HepG2 (cell line): ENCODE data around the gene L1CAM. TPM values are rescaled to one million over a fixed set of nuclear protein-coding genes. Genes with fewer than 3 reads are reported as not detected.
A peak's percentile ranks its signal among the peaks of the same experiment; 100 is the strongest.

ENCODE experiments used
- AGO2 ChIP-seq: fragments of 200-400 bp; formaldehyde crosslinking; optimal IDR thresholded peaks from 2 replicates; pipeline ENCODE3; 2017; ENCODE audit warnings: mild to moderate bottlenecking, low read depth, low read length, moderate library complexity
- ASH2L ChIP-seq: fragments of 300-600, 200-600 bp; sonication (generic); IDR thresholded peaks from 2 replicates; pipeline ENCODE4 v1.7.0; 2017; ENCODE audit warnings: low read depth, mild to moderate bottlenecking, moderate library complexity, mixed read lengths, low read length; ENCODE audit not compliant: insufficient read length
- CBX2 ChIP-seq, 2 experiments: fragments of 200-600 bp in 1 of 2; sonication (generic); formaldehyde crosslinking in 1 of 2; IDR thresholded peaks; 2 replicates each; pipeline versions ENCODE4 v1.7.0 to v1.8.1; 2018 to 2022; ENCODE audit warnings: low read depth in 2 of 2, low read length in 1 of 2, mild to moderate bottlenecking in 1 of 2, missing genetic modification reagents in 1 of 2
- CHD4 ChIP-seq: fragments of 200-600 bp; sonication (generic); IDR thresholded peaks from 2 replicates; pipeline ENCODE4 v1.7.0; 2017; ENCODE audit warnings: mild to moderate bottlenecking, low read length, borderline replicate concordance
- CREBL2 ChIP-seq: sonication (generic); formaldehyde crosslinking; IDR thresholded peaks from 2 replicates; pipeline ENCODE4 v1.8.1; 2023; ENCODE audit warnings: missing genetic modification reagents, mild to moderate bottlenecking, borderline replicate concordance
- ERF ChIP-seq: IDR thresholded peaks from 2 replicates; pipeline ENCODE4 v1.6.1; 2018; ENCODE audit warnings: missing biosample characterization, missing genetic modification reagents
- GATAD2A ChIP-seq: IDR thresholded peaks from 2 replicates; pipeline ENCODE4 v1.6.1; 2016
- IKZF1 ChIP-seq: fragments of 450-650 bp; IDR thresholded peaks from 2 replicates; pipeline ENCODE4 v1.7.1; 2016
- JUND ChIP-seq: sonication (generic); formaldehyde crosslinking; IDR thresholded peaks from 2 replicates; pipeline ENCODE4 v1.8.0; 2022; ENCODE audit warnings: mild to moderate bottlenecking, missing genetic modification reagents
- KDM3A ChIP-seq: IDR thresholded peaks from 2 replicates; pipeline ENCODE4 v1.6.1; 2018; ENCODE audit warnings: low read depth, missing compliant biosample characterization
- PAF1 ChIP-seq: IDR thresholded peaks from 2 replicates; pipeline ENCODE4 v1.6.1; 2016; ENCODE audit warnings: missing genetic modification reagents, missing compliant biosample characterization
- RBAK ChIP-seq: sonication (generic); formaldehyde crosslinking; IDR thresholded peaks from 2 replicates; pipeline ENCODE4 v1.5.1; 2020; ENCODE audit warnings: mild to moderate bottlenecking, missing genetic modification reagents
- RBFOX2 ChIP-seq: fragments of 200-400 bp; formaldehyde crosslinking; IDR thresholded peaks from 2 replicates; pipeline ENCODE4 v1.6.1; 2017; ENCODE audit warnings: low read depth, mild to moderate bottlenecking, low read length
- SMC3 ChIP-seq: IDR thresholded peaks from 2 replicates; pipeline ENCODE4 v1.6.1; 2011; ENCODE audit warnings: low read length, improper control_type of control experiment
- SRSF9 ChIP-seq: fragments of 200-400 bp; formaldehyde crosslinking; IDR thresholded peaks from 2 replicates; pipeline ENCODE4 v1.6.1; 2018; ENCODE audit warnings: borderline replicate concordance, mild to moderate bottlenecking, low read depth, low read length; ENCODE audit not compliant: insufficient read depth, poor library complexity, severe bottlenecking
- TFAP4 ChIP-seq: sonication (generic); IDR thresholded peaks from 2 replicates; pipeline ENCODE4 v1.6.1; 2016; ENCODE audit warnings: low read depth, borderline replicate concordance
- ZFP36 ChIP-seq: fragments of 150-350 bp; IDR thresholded peaks from 2 replicates; pipeline ENCODE4 v1.6.1; 2018; ENCODE audit warnings: borderline replicate concordance, low read length, low read depth; ENCODE audit not compliant: partially characterized antibody
- ZFP37 ChIP-seq: sonication (generic); formaldehyde crosslinking; IDR thresholded peaks from 2 replicates; pipeline ENCODE4 v1.4.0; 2020; ENCODE audit warnings: missing genetic modification reagents, borderline replicate concordance
- ZNF251 ChIP-seq: sonication (generic); formaldehyde crosslinking; IDR thresholded peaks from 2 replicates; pipeline ENCODE4 v1.9.0; 2021; ENCODE audit warnings: mild to moderate bottlenecking, missing genetic modification reagents
- ZNF280D ChIP-seq: sonication (generic); formaldehyde crosslinking; IDR thresholded peaks from 2 replicates; pipeline ENCODE4 v1.5.1; 2020; ENCODE audit warnings: mild to moderate bottlenecking, missing genetic modification reagents
- ZNF333 ChIP-seq: sonication (generic); formaldehyde crosslinking; IDR thresholded peaks from 2 replicates; pipeline ENCODE4 v1.4.0; 2020; ENCODE audit warnings: mild to moderate bottlenecking, missing genetic modification reagents, borderline replicate concordance
- ZNF501 ChIP-seq: sonication (generic); formaldehyde crosslinking; IDR thresholded peaks from 2 replicates; pipeline ENCODE4 v1.5.1; 2020; ENCODE audit warnings: mild to moderate bottlenecking, moderate library complexity, missing genetic modification reagents
- ZNF547 ChIP-seq: sonication (generic); formaldehyde crosslinking; IDR thresholded peaks from 2 replicates; pipeline ENCODE4 v1.5.1; 2020; ENCODE audit warnings: mild to moderate bottlenecking, missing genetic modification reagents
- ZNF720 ChIP-seq: sonication (generic); formaldehyde crosslinking; IDR thresholded peaks from 2 replicates; pipeline ENCODE4 v1.4.0; 2020; ENCODE audit warnings: missing genetic modification reagents
- polyA plus RNA-seq, 8 experiments: library from polyadenylated mRNA; depleted of rRNA in 3 of 8; stranded (reverse) in 7 of 8; unstranded in 1 of 8; fragments of >200 nt; fragmentation: Illumina TruSeq in 4 of 8; extraction: Trizol in 4 of 8; gene quantifications; 2 replicates each; pipeline versions ENCODE4 v1.2.1 to v1.2.3, GENCODE V29; 2011 to 2016; ENCODE audit warnings: low read depth in 4 of 8, missing spikeins in 1 of 8, mixed read lengths in 1 of 8; ENCODE audit not compliant: insufficient read depth in 1 of 8
- total RNA-seq, 5 experiments: library from RNA; depleted of rRNA; stranded (reverse); fragments of >200 nt; fragmentation: Illumina TruSeq; extraction: Trizol; gene quantifications; 2 replicates each; pipeline ENCODE4 v1.2.3, GENCODE V29; 2016; ENCODE audit warnings: low read depth in 1 of 5
- TF ChIP-seq, protein P1 (sequence below): sonication (generic); formaldehyde crosslinking; IDR thresholded peaks from 2 replicates; pipeline ENCODE4 v1.4.0; 2020; ENCODE audit warnings: mild to moderate bottlenecking, low read depth, missing genetic modification reagents

L1CAM gene
- total and polyA plus RNA-seq, 2 of the 13 experiments (the other 11 are each of a cell fraction or from before 2014, with no cell fraction given), result 1.4 to 2.0 TPM

DNA sequence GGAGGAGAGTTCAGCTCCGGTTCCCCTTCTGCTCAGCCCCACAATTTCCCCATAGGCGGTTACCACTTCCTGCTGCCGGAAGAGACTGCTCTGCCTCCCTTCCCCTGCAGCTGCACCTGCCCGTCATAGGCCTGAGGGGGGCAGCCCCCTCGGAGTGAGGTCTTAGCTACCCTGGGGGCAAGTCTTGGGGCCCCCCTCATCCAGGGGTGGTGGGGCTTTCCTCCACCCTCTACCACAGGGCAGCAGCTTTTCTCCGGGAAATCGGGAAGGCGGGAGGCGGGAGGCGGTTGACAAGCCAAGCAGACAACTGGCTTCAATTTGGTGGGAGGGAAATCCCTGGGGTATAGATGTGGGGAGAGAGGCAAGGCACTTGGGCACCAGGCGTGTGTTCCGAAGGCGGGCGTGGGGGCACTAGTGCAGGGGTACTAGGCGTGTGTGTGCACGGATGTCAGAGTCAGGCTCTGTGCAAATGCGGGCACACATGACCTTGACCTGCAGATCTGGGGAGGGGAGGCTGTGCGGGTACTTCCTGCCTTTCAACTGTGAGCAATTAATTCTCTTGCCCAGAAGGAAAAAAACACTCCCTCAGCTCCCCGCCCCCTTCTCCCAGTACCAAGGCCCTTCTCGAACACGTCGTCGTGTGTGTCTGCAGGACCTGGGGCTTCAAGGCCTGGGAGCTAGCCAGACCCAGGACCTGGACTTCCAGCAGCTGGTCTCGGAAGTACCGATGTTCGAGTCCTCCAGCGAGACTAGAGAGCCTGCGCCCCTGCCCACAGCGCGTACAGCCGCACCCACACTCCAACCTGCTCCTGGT lies 41.1 kb upstream of the L1CAM start (continued):
- TF ChIP-seq ZNF280D (CRISPR knock-in tag), result no peak
- TF ChIP-seq ZFP37, result no peak
- no peak for TF ChIP-seq ZFP36
- no peak for TF ChIP-seq PAF1
- TF ChIP-seq ZNF333 (CRISPR knock-in tag), result no peak; the same call in 1 of the 2 replicates
- TF ChIP-seq IKZF1, result no peak
- TF ChIP-seq ZNF251, result no peak
- TF ChIP-seq CHD4, result no peak
- TF ChIP-seq KDM3A, result no peak
- TF ChIP-seq, protein P1, sequence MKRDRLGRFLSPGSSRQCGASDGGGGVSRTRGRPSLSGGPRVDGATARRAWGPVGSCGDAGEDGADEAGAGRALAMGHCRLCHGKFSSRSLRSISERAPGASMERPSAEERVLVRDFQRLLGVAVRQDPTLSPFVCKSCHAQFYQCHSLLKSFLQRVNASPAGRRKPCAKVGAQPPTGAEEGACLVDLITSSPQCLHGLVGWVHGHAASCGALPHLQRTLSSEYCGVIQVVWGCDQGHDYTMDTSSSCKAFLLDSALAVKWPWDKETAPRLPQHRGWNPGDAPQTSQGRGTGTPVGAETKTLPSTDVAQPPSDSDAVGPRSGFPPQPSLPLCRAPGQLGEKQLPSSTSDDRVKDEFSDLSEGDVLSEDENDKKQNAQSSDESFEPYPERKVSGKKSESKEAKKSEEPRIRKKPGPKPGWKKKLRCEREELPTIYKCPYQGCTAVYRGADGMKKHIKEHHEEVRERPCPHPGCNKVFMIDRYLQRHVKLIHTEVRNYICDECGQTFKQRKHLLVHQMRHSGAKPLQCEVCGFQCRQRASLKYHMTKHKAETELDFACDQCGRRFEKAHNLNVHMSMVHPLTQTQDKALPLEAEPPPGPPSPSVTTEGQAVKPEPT (CRISPR knock-in tag), result no peak
- TF ChIP-seq CBX2 (IDR thresholded peaks at IDR 0.05; ENCODE audit: low read depth, low read length), result no peak
- no peak for TF ChIP-seq CBX2 (CRISPR knock-in tag; IDR thresholded peaks at IDR 0.05; ENCODE audit: low read depth)
- no peak for TF ChIP-seq SMC3
- TF ChIP-seq ZNF547 (CRISPR knock-in tag), result no peak
- no peak for TF ChIP-seq SRSF9
- no peak for TF ChIP-seq ASH2L
- no peak for TF ChIP-seq RBAK (CRISPR knock-in tag)
- no peak for TF ChIP-seq ZNF501 (CRISPR knock-in tag)
- 0 out of 2 replicates have a peak, but pooled peaks have one; percentile 30 for TF ChIP-seq GATAD2A (CRISPR knock-in tag)
- TF ChIP-seq RBFOX2, result no peak; the same call in 1 of the 2 replicates
- TF ChIP-seq ERF, result no peak
- no peak for TF ChIP-seq JUND (CRISPR knock-in tag)
- TF ChIP-seq ZNF720, result no peak
- TF ChIP-seq CREBL2 (CRISPR knock-in tag), result no peak
- peak; percentile 8 for TF ChIP-seq AGO2
- TF ChIP-seq TFAP4, result peak; percentile 6; the same call in 1 of the 2 replicates
